H9 (cell line): ENCODE data around the gene YPEL1. TPM values are rescaled to one million over a fixed set of nuclear protein-coding genes. Genes with fewer than 3 reads are reported as not detected.

Experiments used
- DNase-seq: peaks from one replicate; pipeline ENCODE4 v3.0.0-alpha.2; 2017
- H2AFZ ChIP-seq: one replicate; pipeline ENCODE4 v1.6.1; 2013; ENCODE audit warnings: mild to moderate bottlenecking, low read length, control low read depth, moderate library complexity
- H2AK5ac ChIP-seq: 2 replicates; pipeline ENCODE4 v1.6.1; 2013; ENCODE audit warnings: low read length, control low read depth, mixed read lengths; ENCODE audit not compliant: insufficient read length
- H2BK120ac ChIP-seq: one replicate; pipeline ENCODE4 v1.6.1; 2013; ENCODE audit warnings: low read depth, mild to moderate bottlenecking, low read length, control low read depth, inconsistent platforms; ENCODE audit not compliant: poor library complexity, severe bottlenecking
- H2BK12ac ChIP-seq: 2 replicates; pipeline ENCODE4 v1.6.1; 2013; ENCODE audit warnings: low read length, control low read depth, mixed read lengths, low read depth; ENCODE audit not compliant: insufficient read length
- H2BK15ac ChIP-seq: 2 replicates; pipeline ENCODE4 v1.6.1; 2013; ENCODE audit warnings: low read depth, low read length, control low read depth
- H2BK20ac ChIP-seq: one replicate; pipeline ENCODE4 v1.6.1; 2013; ENCODE audit warnings: low read depth, mild to moderate bottlenecking, low read length, control low read depth, inconsistent platforms; ENCODE audit not compliant: poor library complexity, severe bottlenecking
- H2BK5ac ChIP-seq: 2 replicates; pipeline ENCODE4 v1.6.1; 2013; ENCODE audit warnings: low read length, control low read depth, mixed read lengths; ENCODE audit not compliant: insufficient read length
- H3K14ac ChIP-seq: 2 replicates; pipeline ENCODE4 v1.6.1; 2013; ENCODE audit warnings: low read length, control low read depth; ENCODE audit not compliant: insufficient read depth
- H3K18ac ChIP-seq: 2 replicates; pipeline ENCODE4 v1.6.1; 2013; ENCODE audit warnings: low read depth, mild to moderate bottlenecking, mixed read lengths, low read length, control low read depth; ENCODE audit not compliant: insufficient read length
- H3K23ac ChIP-seq: 2 replicates; pipeline ENCODE4 v1.6.1; 2013; ENCODE audit warnings: low read length, control low read depth, mixed read lengths, low read depth; ENCODE audit not compliant: insufficient read length
- H3K23me2 ChIP-seq: 2 replicates; pipeline ENCODE4 v1.6.1; 2013; ENCODE audit warnings: low read depth, mild to moderate bottlenecking, mixed read lengths, low read length, control low read depth; ENCODE audit not compliant: insufficient read length, poor library complexity, severe bottlenecking
- H3K27ac ChIP-seq: 2 replicates; pipeline ENCODE4 v1.5.1; 2013; ENCODE audit warnings: low read length, control low read depth, mixed read lengths, low read depth; ENCODE audit not compliant: insufficient read length
- H3K27me3 ChIP-seq: 2 replicates; pipeline ENCODE4 v1.6.1; 2013; ENCODE audit warnings: low read length, control low read depth, inconsistent platforms; ENCODE audit not compliant: insufficient read depth
- H3K4ac ChIP-seq: 2 replicates; pipeline ENCODE4 v1.6.1; 2013; ENCODE audit warnings: low read depth, mild to moderate bottlenecking, control low read depth, inconsistent platforms, low read length, moderate library complexity
- H3K4me1 ChIP-seq: 2 replicates; pipeline ENCODE4 v1.6.1; 2013; ENCODE audit warnings: low read length, control low read depth, inconsistent platforms; ENCODE audit not compliant: insufficient read depth
- H3K4me2 ChIP-seq: 2 replicates; pipeline ENCODE4 v1.6.1; 2013; ENCODE audit warnings: low read length, control low read depth, mixed read lengths; ENCODE audit not compliant: insufficient read length, insufficient read depth
- H3K56ac ChIP-seq: 2 replicates; pipeline ENCODE4 v1.6.1; 2013; ENCODE audit warnings: low read depth, mild to moderate bottlenecking, mixed read lengths, low read length, control low read depth; ENCODE audit not compliant: insufficient read length
- H3K79me1 ChIP-seq: 2 replicates; pipeline ENCODE4 v1.6.1; 2013; ENCODE audit warnings: low read depth, mild to moderate bottlenecking, moderate library complexity, low read length, control low read depth, inconsistent platforms; ENCODE audit not compliant: insufficient read depth, poor library complexity, severe bottlenecking
- H3K79me2 ChIP-seq: 2 replicates; pipeline ENCODE4 v1.6.1; 2013; ENCODE audit warnings: low read length, control low read depth, inconsistent platforms; ENCODE audit not compliant: insufficient read depth
- H3K9ac ChIP-seq: 2 replicates; pipeline ENCODE4 v1.6.1; 2013; ENCODE audit warnings: low read length, control low read depth, mixed read lengths; ENCODE audit not compliant: insufficient read length; ENCODE audit errors: extremely low read depth
- H3K9me3 ChIP-seq: one replicate; pipeline ENCODE4 v1.6.1; 2013; ENCODE audit warnings: low read depth, low read length, inconsistent platforms; ENCODE audit not compliant: control insufficient read depth
- H3T11ph ChIP-seq: one replicate; pipeline ENCODE4 v1.6.1; 2013; ENCODE audit warnings: mild to moderate bottlenecking, low read length, control low read depth, inconsistent platforms
- H4K20me1 ChIP-seq: one replicate; pipeline ENCODE4 v1.6.1; 2013; ENCODE audit not compliant: control insufficient read depth, insufficient read length, insufficient read depth
- H4K5ac ChIP-seq: 2 replicates; pipeline ENCODE4 v1.6.1; 2013; ENCODE audit warnings: low read depth, mild to moderate bottlenecking, mixed read lengths, low read length, control low read depth; ENCODE audit not compliant: insufficient read length
- H4K8ac ChIP-seq: replicated peaks from 2 replicates; pipeline ENCODE4 v1.6.1; 2013; ENCODE audit warnings: low read length, control low read depth, mixed read lengths, low read depth; ENCODE audit not compliant: insufficient read length
- H4K91ac ChIP-seq: 2 replicates; pipeline ENCODE4 v1.6.1; 2013; ENCODE audit warnings: low read depth, mild to moderate bottlenecking, moderate library complexity, mixed read lengths, low read length, control low read depth; ENCODE audit not compliant: insufficient read length
- H3K27ac Mint-ChIP-seq, 3 experiments: 2 replicates in 2 of 3; 3 replicates in 1 of 3; pipeline ENCODE4 v1.8.0; 2020 to 2021; ENCODE audit warnings: mixed read lengths in 3 of 3, mild to moderate bottlenecking in 1 of 3, moderate library complexity in 1 of 3
- H3K27me3 Mint-ChIP-seq: 2 replicates; pipeline ENCODE4 v1.8.0; 2021; ENCODE audit warnings: low read depth, mild to moderate bottlenecking, moderate library complexity, mixed read lengths
- H3K36me3 Mint-ChIP-seq, 3 experiments: 2 replicates in 2 of 3; 3 replicates in 1 of 3; pipeline ENCODE4 v1.8.0; 2020 to 2021; ENCODE audit warnings: low read depth in 3 of 3, mixed read lengths in 3 of 3; ENCODE audit not compliant: insufficient read depth in 1 of 3
- H3K4me1 Mint-ChIP-seq, 2 experiments: 2 replicates each; pipeline ENCODE4 v1.8.0; 2020; ENCODE audit warnings: mixed read lengths in 2 of 2
- H3K4me3 Mint-ChIP-seq, 2 experiments: 2 replicates in 1 of 2; 3 replicates in 1 of 2; pipeline ENCODE4 v1.8.0; 2020 to 2021; ENCODE audit warnings: mild to moderate bottlenecking in 2 of 2, mixed read lengths in 2 of 2, moderate library complexity in 1 of 2
- H3K9me3 Mint-ChIP-seq, 2 experiments: 2 replicates in 1 of 2; 3 replicates in 1 of 2; pipeline ENCODE4 v1.8.0; 2020; ENCODE audit warnings: mild to moderate bottlenecking in 2 of 2, mixed read lengths in 2 of 2, moderate library complexity in 1 of 2
- CTCF ChIP-seq: fragments of 200-600 bp; sonication (generic); conservative IDR thresholded peaks from 3 replicates; pipeline ENCODE4 v1.8.0; 2021; ENCODE audit warnings: antibody characterized with exemption, mild to moderate bottlenecking
- WGBS: extraction: QIAGEN DNeasy Blood & Tissue Kit; methylation state at CpG from one replicate; pipeline ENCODE4 v1.1.7; 2013; ENCODE audit warnings: missing lambda C conversion rate, low lambda C conversion rate, mixed read lengths; ENCODE audit not compliant: insufficient read length; ENCODE audit errors: extremely low coverage; 5-methylcytosine and 5-hydroxymethylcytosine counted together
- total RNA-seq: library from RNA; stranded (reverse); gene quantifications from 2 replicates; pipeline ENCODE4 v1.2.1, GENCODE V29; 2021

YPEL1 gene
- total RNA-seq, 1 experiment from 2014 or later: 5.4 TPM

GRCh38 chr22:21714059-21714770, 21.4 kb downstream of the YPEL1 start:
- H3K9me3 ChIP-seq: no peaks in the 10 kb centered on the region
- no peaks in the 10 kb centered on the region for H3K79me1 ChIP-seq
- H4K20me1 ChIP-seq: no peaks in the 10 kb centered on the region
- H2BK15ac ChIP-seq: no peak overlapping the region
- TF ChIP-seq CTCF: no peak
- no peaks in the 10 kb centered on the region for H3K4me1 ChIP-seq
- H2AFZ ChIP-seq: no peak overlapping the region
- H3K9me3 Mint-ChIP-seq: no peaks in the 10 kb centered on the region
- H4K5ac ChIP-seq: no peak overlapping the region
- no peak overlapping the region for H2BK5ac ChIP-seq
- no peak overlapping the region for H3T11ph ChIP-seq
- H4K8ac ChIP-seq: no peak overlapping the region
- H3K27me3 ChIP-seq: no peaks in the 10 kb centered on the region
- 0 out of 7 replicates have a peak overlapping the region, but pooled peaks of 1 of the 3 experiments have one; percentile 47 for H3K27ac Mint-ChIP-seq
- no peak overlapping the region for H2AK5ac ChIP-seq
- no peaks in the 10 kb centered on the region for H3K27me3 Mint-ChIP-seq
- H3K23ac ChIP-seq: no peak overlapping the region
- peaks cover 0 to 9% of the 10 kb centered on the region in 2 experiments; a peak in 2 of 4 replicates for H3K4me1 Mint-ChIP-seq
- no peak overlapping the region for H3K56ac ChIP-seq
- no peaks in the 10 kb centered on the region for H3K23me2 ChIP-seq
- no peak overlapping the region for H4K91ac ChIP-seq
- DNase-seq: no peak
- H2BK12ac ChIP-seq: no peak overlapping the region
- no peak overlapping the region for H2BK20ac ChIP-seq
- peaks cover 3% of the 10 kb centered on the region; the same call in 1 of the 2 replicates for H3K79me2 ChIP-seq
- no peak overlapping the region for H3K4me3 Mint-ChIP-seq
- no peak overlapping the region for H3K9ac ChIP-seq
- H3K4ac ChIP-seq: no peak overlapping the region
- H3K27ac ChIP-seq: no peak overlapping the region
- H3K4me2 ChIP-seq: no peak overlapping the region
- no peak overlapping the region for H3K18ac ChIP-seq
- H3K14ac ChIP-seq: no peak overlapping the region
- peaks cover 4 to 13% (median 10%) of the 10 kb centered on the region in 3 experiments; a peak in 6 of 7 replicates for H3K36me3 Mint-ChIP-seq
- no peak overlapping the region for H2BK120ac ChIP-seq
- no CpG with 5 or more reads among the region's 32 CpGs for WGBS
